NCI-H2227 (cell line): ENCODE data around the gene CHSY1.

Experiments
- DNase-seq: peaks from one replicate; lab custom pipeline; 2025; ENCODE audit not compliant: unreplicated experiment; lab: John Stamatoyannopoulos, UW

Gene CHSY1

DNA sequence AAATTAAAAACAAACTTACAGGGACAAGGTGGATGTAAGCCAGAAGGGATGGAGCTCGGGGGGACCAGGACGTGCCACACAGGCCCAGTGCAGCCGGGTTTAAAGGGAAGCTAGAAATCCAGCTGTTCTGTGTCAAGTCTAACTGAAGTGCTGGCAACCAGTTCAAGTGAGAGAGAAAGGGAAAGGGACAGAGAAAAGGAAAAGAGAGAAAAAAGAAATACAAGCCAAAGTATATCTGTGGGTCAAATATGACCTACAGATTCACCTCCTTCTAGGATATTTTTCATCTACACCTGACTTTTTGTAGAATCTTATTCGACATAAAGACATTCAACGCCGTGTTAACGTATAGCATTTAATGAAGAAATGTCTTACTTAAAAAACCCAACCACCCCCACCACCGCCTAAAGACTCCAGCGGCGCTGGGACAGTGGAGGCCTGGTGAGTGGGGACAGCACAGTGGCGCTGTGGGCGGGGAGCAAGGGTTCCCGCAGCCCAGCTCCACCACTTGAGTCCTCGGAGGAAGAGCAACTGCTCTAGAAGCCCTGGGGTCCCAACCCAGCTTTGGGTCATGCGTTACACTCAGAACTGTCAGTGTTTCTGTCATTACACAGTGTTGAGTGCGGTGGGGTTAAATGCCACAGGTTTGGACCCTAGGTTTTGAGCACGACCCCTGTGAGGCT lies 62.3 kb downstream of the CHSY1 start:
- DNase-seq: no peak

GRCh38 chr15:101188637-101189408 lies 63.0 kb downstream of the CHSY1 start:
- DNase-seq: no peak

DNA sequence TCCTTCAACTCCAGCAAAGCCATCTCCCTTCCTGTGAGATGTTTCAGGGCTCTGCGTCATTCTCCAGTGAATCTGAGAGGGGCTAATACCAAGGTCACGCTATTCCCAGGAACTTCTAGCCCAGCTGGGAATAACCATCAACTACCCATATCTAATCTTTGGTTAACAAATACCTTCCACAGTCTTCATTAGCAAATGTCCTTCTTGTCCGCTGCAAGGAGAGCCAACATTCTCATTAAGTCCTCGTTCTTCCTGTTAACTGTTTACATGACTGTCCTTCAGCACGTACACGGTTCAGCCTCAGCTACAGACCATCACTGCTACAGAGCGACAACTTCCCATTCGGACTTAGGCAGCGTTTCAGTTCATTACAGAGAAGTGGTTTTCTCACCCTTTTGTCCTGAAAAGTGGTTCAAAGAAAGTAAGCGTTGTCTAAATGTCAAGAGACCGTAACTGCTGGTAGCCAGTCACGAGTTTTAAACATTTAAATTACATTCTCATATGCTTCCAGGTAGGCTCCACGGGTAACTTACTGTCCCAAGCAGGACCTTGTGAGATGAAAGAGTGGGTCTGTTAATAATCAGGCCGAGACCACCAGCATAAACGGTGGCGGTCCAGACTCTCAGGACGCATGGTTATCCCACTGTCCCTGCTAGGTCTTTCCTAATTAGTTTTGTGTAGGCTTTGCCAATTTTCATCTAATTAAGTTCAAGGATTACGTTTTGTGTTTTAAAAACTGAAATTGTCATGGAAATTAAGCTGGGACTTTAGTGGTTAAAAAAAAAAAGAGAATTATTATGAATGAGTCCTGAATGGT lies 63.8 kb downstream of the CHSY1 start:
- no peak for DNase-seq

- DNase-seq: no peak
These were observed 66.1 kb downstream of the CHSY1 start for GRCh38 chr15:101185770-101186169.

DNA sequence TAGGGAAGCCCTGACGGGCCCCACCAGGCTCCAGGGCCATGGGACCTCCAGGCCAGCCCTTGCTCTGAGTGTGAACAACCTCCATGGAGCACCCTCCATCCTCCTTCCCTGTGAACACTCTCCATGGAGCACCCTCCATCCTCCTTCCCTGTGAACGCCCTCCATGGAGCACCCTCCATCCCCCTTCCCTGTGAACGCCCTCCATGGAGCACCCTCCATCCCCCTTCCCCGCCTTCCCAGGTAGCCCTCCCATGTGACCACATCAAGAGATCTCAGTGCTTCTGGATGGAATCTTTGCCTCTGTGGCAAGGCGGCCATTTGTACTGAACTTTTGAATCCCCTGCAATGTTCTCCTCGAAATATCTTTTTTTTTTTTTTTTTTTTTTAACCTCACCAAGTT lies 66.5 kb downstream of the CHSY1 start:
- DNase-seq: no peak

GRCh38 chr15:101184830-101185229 lies 67.0 kb downstream of the CHSY1 start:
- DNase-seq: no peak

DNA sequence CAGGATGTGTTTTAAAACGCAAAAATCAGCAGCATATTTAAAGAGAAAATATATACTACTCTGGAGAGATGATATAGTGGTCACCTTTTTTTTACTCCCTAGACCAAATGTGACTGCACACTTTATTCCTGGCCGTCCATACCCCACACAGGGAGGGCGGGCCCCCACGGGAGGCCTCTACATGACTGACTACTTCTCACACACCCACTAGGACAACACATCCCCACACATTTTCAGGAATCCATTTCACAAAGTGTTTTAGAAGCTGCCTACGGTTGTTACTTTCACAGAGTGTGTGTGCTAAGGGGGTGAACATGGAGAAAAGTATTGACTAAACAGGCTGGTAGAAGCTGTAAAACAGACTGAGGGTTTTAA lies 67.9 kb downstream of the CHSY1 start:
- DNase-seq: no peak

GRCh38 chr15:101183226-101183930 lies 68.5 kb downstream of the CHSY1 start:
- DNase-seq: no peak

GRCh38 chr15:101182215-101182614 lies 69.6 kb downstream of the CHSY1 start:
- no peak for DNase-seq

DNA sequence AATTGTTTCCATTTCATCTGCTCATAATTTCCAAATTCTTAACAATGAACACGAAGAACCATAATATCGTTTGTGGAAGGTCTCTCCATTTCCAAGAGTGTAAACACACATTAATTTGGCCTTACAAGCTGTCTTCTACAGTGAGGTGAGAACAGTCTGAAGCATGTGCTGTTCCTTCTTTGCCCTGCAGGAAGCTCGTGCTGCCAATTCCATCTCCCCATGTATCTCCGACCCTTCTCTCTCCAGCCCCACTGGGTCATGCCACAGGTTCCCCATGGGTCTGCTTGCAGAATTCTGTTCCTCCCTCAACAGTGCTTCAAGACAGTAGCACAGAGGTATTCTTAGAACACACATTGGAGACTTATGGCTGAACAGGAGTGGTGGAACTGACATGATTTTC lies 70.5 kb downstream of the CHSY1 start:
- DNase-seq: no peak

GRCh38 chr15:101180620-101181307 lies 71.1 kb downstream of the CHSY1 start:
- DNase-seq: no peak

DNA sequence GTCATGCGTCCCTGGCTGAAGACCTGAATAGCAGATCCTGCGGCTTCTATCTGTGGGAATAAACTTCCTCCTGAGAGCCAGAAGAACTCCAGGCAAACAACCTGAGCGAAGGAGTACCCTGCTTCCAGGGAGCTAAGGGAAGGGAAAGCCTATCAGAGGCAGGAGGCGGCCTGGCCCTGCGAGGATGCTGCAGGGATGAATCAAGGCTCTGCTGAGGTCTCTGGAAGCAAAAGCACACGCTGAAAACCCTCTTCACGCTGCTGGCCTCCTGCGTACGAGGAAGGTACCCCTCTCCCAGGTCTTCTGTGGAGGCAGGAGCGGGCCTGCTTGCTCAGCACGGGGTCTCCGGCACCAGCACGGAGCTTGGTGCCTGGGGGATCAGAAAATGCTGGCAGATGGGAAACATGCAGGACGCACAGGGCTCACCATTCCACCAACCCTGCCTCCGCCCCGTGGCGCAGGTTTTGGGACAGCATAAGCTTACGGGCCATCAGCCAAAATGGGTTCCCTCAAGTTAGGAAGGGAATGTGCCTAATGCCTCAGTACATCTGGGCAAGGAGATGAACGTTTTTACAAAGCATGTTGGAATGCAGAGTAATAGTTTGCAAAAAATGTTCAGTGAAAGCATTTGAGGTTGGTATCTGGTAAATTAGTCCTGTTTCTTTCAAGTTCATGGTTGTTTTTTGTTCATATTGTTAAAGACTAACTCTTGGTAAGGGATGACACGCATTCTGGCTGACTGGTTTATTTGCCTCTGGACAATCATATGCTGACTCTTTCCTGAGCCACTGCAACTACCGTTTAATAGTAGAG lies 72.3 kb downstream of the CHSY1 start:
- no peak for DNase-seq

DNA sequence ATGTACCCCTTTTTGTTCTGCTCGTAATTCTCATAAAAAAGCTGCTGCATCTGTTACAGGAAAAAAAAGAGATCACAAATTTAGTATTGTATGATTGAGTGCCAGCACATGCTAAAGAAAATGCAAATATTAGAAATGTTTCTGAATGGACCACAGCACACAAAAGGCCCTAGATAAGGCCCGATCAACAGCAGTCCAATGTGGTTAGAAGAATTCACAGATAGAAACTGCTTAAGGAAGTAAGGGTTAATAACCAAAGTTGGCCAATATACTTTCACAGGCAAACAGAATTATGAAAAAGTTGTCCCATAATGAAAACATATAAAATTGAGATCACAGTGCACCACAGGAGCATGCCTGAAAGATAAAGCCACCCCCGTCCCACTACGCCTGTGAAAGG lies 72.9 kb downstream of the CHSY1 start:
- no peak for DNase-seq

DNA sequence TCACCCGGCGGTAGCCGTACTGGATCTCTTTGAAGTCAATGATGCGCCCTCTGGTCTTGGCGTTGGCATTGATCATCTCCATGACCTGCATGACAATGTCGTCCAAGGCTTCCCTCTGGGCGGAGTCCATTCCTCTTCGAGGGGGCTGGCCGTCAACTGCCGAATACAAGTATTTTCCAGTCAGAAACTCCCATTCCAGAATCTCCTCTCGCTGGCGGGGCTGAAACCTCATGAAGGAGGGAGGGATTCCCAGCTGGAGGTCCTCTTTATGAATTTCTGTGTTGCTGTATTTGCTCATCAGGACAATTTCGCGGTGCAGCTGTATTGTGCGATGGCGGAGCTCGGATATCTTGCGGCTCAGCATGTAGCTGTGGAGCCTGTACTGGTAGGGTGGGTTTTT lies 73.4 kb downstream of the CHSY1 start:
- DNase-seq: no peak

DNA sequence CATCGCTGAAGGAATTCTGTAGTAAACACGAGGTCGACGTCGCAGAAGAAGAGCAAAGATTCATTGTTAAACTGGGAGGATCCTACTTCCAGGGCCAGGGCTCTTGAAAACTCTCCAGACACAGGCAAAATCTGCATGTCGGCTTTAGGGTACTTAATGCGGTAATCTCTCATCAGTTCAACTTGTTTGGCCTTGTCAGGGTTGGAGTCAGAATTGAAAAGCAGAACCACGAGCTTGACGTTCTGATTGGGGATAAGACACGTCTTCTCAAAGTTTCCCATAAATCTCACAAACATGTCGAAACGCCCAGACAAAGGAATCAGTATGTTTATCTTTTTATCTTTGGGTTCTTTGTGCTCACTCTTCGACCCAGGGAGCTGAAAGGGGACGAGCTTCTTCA lies 74.0 kb downstream of the CHSY1 start:
- no peak for DNase-seq

- no peak for DNase-seq
These were observed 75.2 kb downstream of the CHSY1 start for GRCh38 chr15:101176625-101177024.

DNA sequence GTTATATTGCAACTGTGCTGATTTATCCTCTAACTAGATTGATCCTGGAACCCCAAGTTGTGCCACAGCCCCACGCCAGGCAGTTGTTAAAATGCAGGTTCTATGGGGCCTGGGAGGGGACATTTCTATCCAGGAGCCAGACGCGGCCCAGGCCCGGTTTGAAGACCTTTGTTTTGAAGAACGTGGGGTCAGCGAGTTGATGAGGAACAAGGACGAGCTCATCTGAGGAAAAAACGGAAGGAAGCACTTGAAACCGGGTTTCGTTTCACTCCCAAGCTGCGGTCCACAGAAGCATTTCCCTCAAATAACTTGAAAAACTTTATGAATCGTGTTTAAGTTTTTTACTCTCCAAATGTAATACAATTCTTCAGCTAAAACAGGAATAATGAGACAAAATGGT lies 76.4 kb downstream of the CHSY1 start:
- DNase-seq: no peak

DNA sequence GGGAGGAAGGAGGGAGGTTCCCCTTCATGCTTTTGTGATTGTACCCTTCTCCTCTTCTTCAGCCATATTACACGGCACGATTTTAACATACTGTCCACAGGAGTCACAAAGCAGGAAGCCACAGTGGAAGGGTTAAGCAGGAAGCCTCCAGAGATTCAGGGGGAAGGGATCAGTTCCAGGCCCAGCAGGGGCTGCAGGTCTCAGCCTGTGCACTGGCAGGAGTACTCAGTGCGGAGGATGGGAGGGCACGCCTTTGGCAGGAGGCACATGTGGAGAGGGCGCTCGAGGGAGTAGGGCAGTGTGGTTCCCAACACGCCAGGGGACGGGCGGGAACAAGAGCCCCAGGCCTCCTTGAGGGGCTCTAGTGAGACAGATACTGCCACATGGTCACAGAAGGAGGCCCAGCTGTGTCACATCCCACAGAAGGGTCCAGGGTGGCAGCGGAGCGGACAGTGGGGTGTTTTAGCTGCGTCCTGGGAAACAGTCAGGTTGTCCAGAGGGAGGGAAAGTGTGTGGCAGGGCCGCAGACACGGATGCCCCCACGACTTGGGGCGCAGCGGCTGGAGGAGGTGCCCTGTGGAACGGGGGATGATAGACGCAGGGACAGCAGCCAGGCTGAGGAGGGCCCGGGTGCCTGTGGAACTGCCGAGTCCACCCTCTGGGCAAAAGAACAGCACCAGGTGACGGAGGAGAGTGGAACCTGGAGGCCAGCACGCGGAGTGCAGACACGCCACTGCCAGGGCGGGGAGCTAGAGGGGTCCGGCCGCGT lies 77.5 kb downstream of the CHSY1 start:
- DNase-seq: no peak
